HL-60 (cell line): ENCODE measurements around the gene SFMBT2.
A peak's percentile ranks its signal among the peaks of the same experiment; 100 is the strongest.

Source experiments
- DNase-seq, 2 experiments: peaks; one replicate each; pipeline ENCODE4 v3.0.0-alpha.2; 2010 to 2020; ENCODE audit warnings: low read depth in 1 of 2, low spot score in 1 of 2
- H3K27ac ChIP-seq: fragments of 250-450 bp; sonication (Bioruptor Pico); replicated peaks from 2 replicates; pipeline ENCODE4 v1.5.1; 2020; ENCODE audit warnings: mild to moderate bottlenecking, moderate library complexity
- H3K27me3 ChIP-seq: fragments of 250-450 bp; sonication (Bioruptor Pico); 2 replicates; pipeline ENCODE4 v1.5.1; 2021; ENCODE audit warnings: mild to moderate bottlenecking, moderate library complexity; ENCODE audit not compliant: insufficient read depth, poor library complexity, severe bottlenecking
- H3K4me3 ChIP-seq: replicated peaks from 2 replicates; pipeline ENCODE4 v1.5.1; 2011; ENCODE audit warnings: mild to moderate bottlenecking, control low read depth, low read length; ENCODE audit not compliant: insufficient read depth
- GABPA ChIP-seq: IDR thresholded peaks from 2 replicates; pipeline ENCODE4 v1.6.1; 2012; ENCODE audit warnings: low read depth
- POLR2AphosphoS5 ChIP-seq: IDR thresholded peaks from 2 replicates; pipeline ENCODE4 v1.6.1; 2012; ENCODE audit warnings: low read depth
- SPI1 ChIP-seq: IDR thresholded peaks from 2 replicates; pipeline ENCODE4 v1.6.1; 2012; ENCODE audit warnings: low read depth, mild to moderate bottlenecking, borderline replicate concordance
- TF ChIP-seq, protein P1 (sequence below): IDR thresholded peaks from one replicate; pipeline ENCODE4 v1.5.1; 2011; ENCODE audit warnings: low read length, control low read depth, inconsistent platforms; ENCODE audit not compliant: insufficient read depth
- TF ChIP-seq, protein P2 (sequence below): IDR thresholded peaks from 2 replicates; pipeline ENCODE4 v1.6.1; 2012; ENCODE audit warnings: low read depth; ENCODE audit not compliant: insufficient replicate concordance

The SFMBT2 gene

GRCh38 chr10:7457478-7458316, 46.9 kb upstream of the SFMBT2 start:
- Histone ChIP-seq H3K27me3 (no peaks in the 10 kb centered on the region), H3K27ac (no peak overlapping the region), H3K4me3 (no peak overlapping the region)
- TF ChIP-seq SPI1 = peak; percentile 47
- TF ChIP-seq, protein P1, sequence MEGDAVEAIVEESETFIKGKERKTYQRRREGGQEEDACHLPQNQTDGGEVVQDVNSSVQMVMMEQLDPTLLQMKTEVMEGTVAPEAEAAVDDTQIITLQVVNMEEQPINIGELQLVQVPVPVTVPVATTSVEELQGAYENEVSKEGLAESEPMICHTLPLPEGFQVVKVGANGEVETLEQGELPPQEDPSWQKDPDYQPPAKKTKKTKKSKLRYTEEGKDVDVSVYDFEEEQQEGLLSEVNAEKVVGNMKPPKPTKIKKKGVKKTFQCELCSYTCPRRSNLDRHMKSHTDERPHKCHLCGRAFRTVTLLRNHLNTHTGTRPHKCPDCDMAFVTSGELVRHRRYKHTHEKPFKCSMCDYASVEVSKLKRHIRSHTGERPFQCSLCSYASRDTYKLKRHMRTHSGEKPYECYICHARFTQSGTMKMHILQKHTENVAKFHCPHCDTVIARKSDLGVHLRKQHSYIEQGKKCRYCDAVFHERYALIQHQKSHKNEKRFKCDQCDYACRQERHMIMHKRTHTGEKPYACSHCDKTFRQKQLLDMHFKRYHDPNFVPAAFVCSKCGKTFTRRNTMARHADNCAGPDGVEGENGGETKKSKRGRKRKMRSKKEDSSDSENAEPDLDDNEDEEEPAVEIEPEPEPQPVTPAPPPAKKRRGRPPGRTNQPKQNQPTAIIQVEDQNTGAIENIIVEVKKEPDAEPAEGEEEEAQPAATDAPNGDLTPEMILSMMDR = no peak
- DNase-seq = peak in 1 of 2 experiments; percentile 4

DNA sequence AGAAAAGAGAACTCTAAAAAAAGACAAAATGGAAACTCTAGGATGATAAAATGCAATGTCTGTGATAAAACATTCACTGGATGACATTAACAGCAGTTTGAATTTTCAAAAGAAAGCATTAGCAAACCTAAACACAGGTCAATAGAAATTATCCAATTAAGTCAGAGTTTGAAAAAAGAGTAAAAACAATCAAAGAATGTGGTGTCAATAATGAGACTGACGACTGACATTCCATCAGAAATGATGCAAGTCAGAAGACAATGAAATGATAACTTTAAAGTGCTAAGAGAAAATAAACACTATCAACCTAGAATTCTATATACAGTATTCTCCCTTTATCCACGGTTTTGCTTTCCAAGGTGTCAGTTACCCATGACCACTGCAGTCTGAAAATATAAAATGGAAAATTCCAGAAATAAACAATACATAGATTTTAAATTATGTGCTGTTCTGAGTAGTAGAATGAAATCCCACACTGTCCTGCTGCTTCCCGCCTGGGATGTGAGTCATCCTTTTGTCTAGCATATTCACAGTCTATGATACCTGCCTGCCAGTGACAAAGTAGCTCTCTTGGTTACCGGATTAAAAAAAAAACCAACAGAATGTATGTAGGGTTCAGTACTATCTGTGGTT, 38.3 kb upstream of the SFMBT2 start:
- no peak for DNase-seq
- Histone ChIP-seq H3K27ac (no peak overlapping the region), H3K4me3 (no peak overlapping the region), H3K27me3 (no peaks in the 10 kb centered on the region)
- TF ChIP-seq POLR2AphosphoS5 (no peak), GABPA (no peak), SPI1 (no peak)
- TF ChIP-seq, protein P1 = no peak
- TF ChIP-seq, protein P2, sequence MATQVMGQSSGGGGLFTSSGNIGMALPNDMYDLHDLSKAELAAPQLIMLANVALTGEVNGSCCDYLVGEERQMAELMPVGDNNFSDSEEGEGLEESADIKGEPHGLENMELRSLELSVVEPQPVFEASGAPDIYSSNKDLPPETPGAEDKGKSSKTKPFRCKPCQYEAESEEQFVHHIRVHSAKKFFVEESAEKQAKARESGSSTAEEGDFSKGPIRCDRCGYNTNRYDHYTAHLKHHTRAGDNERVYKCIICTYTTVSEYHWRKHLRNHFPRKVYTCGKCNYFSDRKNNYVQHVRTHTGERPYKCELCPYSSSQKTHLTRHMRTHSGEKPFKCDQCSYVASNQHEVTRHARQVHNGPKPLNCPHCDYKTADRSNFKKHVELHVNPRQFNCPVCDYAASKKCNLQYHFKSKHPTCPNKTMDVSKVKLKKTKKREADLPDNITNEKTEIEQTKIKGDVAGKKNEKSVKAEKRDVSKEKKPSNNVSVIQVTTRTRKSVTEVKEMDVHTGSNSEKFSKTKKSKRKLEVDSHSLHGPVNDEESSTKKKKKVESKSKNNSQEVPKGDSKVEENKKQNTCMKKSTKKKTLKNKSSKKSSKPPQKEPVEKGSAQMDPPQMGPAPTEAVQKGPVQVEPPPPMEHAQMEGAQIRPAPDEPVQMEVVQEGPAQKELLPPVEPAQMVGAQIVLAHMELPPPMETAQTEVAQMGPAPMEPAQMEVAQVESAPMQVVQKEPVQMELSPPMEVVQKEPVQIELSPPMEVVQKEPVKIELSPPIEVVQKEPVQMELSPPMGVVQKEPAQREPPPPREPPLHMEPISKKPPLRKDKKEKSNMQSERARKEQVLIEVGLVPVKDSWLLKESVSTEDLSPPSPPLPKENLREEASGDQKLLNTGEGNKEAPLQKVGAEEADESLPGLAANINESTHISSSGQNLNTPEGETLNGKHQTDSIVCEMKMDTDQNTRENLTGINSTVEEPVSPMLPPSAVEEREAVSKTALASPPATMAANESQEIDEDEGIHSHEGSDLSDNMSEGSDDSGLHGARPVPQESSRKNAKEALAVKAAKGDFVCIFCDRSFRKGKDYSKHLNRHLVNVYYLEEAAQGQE = no peak

DNA sequence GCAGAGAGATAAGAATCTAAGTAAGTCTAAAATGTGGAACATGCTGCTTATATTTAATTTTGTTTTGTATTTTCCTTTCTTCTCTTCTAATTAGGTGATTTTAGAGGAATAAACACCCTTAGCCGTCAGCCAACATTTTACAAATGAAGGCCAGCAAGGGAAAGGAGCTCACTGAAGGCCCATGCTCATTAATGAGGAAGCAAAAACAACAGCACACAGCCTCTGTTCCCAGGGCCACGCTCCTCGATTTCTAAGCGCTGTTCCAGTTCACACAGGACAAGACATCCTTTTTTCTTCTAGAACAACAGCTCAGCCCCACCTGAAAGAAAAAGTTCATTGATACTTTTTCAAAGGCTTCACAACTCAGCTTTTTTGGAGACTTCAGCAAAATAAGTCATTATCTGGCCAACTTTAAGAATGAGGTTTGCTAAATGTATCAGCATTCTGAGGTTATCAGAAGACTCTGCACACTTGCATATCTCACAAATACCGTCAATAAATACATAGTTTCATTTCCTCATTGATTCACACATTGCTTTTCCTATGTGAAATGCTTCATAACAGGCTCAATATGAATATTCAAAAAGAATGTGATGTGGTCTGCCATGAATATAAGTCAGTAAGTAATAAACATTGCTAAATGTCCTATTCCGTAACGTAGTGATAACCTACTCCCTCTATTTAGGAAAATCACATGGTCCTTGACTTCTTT, 34.8 kb upstream of the SFMBT2 start:
- Histone ChIP-seq H3K27ac (no peak overlapping the region), H3K4me3 (no peak overlapping the region), H3K27me3 (no peaks in the 10 kb centered on the region)
- TF ChIP-seq GABPA (no peak), POLR2AphosphoS5 (no peak), SPI1 (no peak)
- TF ChIP-seq, protein P1 = no peak
- TF ChIP-seq, protein P2 = no peak
- no peak for DNase-seq
